Activated CD4-positive, alpha-beta memory T cell treated with anti-CD3 and anti-CD28 coated beads for 36 hours (primary cell): Measurements from ENCODE around the gene TMEM38B. TPM values are rescaled to one million over a fixed set of nuclear protein-coding genes. Genes with fewer than 3 reads are reported as not detected.

ENCODE experiments used
- CTCF ChIA-PET: fragments of 350-600 bp; sonication (Branson Sonifier 250); formaldehyde crosslinking; loops from one replicate; lab custom pipeline; 2021; ENCODE audit warnings: antibody characterized with exemption, inconsistent platforms; lab: Charles Lee
- POLR2A ChIA-PET: fragments of 350-600 bp; sonication (Branson Sonifier 250); formaldehyde crosslinking; loops from one replicate; lab custom pipeline; 2021; ENCODE audit warnings: antibody characterized with exemption; lab: Charles Lee
- DNase-seq: peaks from one replicate; pipeline ENCODE4 v3.0.0-alpha.2; 2020
- H3K27ac Mint-ChIP-seq: one replicate; pipeline ENCODE4 v1.8.0; 2021; ENCODE audit warnings: mixed read lengths
- H3K27me3 Mint-ChIP-seq: one replicate; pipeline ENCODE4 v1.8.0; 2021; ENCODE audit warnings: mixed read lengths
- H3K36me3 Mint-ChIP-seq: one replicate; pipeline ENCODE4 v1.8.0; 2021; ENCODE audit warnings: mixed read lengths
- H3K4me1 Mint-ChIP-seq: one replicate; pipeline ENCODE4 v1.8.0; 2021; ENCODE audit warnings: low read depth, mixed read lengths
- H3K4me3 Mint-ChIP-seq: one replicate; pipeline ENCODE4 v1.8.0; 2021; ENCODE audit warnings: mild to moderate bottlenecking, mixed read lengths
- H3K9me3 Mint-ChIP-seq: one replicate; pipeline ENCODE4 v1.8.0; 2021; ENCODE audit warnings: mixed read lengths
- intact Hi-C: fragments of 100-400 bp; cut with micrococcal nuclease; formaldehyde crosslinking; loops from one replicate; pipeline ENCODE4 v1.15.1; 2023
- total RNA-seq, 2 experiments: library from RNA; stranded (reverse); gene quantifications; one replicate each; pipeline ENCODE4 v1.2.3, GENCODE V29; 2021

The TMEM38B gene
- total RNA-seq: 10 to 100 TPM; 12.1 to 13.8 TPM

- Mint-ChIP-seq H3K27ac (peak within 1 kb of the TSS; percentile 26), H3K4me3 (peak within 1 kb of the TSS; percentile 80), H3K4me1 (peaks cover 25% of the 10 kb centered on the region), H3K27me3 (peaks cover 20% of the 10 kb centered on the region), H3K9me3 (no peaks in the 10 kb centered on the region), H3K36me3 (no peaks in the 10 kb centered on the region)
- peak; percentile 82 for DNase-seq
- CTCF ChIA-PET: interaction anchor here (1.0 to 1.3 kb wide), 3 partner anchors 24 to 148 kb away, joined by 3 to 4 read pairs (median 4); no protein-coding TSS in a partner anchor
- intact Hi-C loops: loop anchor here (1.0 to 10.0 kb wide), 7 partner anchors 24 to 1600 kb away; partner anchors contain the start of genes FKTN, NIPSNAP3A, SLC44A1 and SMC2
- POLR2A ChIA-PET: interaction anchor here (0.8 to 1.4 kb wide), 3 partner anchors 37 to 753 kb away, joined by 3 to 5 read pairs (median 3); no protein-coding TSS in a partner anchor
Measured at GRCh38 chr9:105694190-105694847, at the start of gene TMEM38B. TSS of gene TMEM38B (plus strand) at chr9:105694541. CDS start at chr9:105694661, 120 bp downstream.

DNA sequence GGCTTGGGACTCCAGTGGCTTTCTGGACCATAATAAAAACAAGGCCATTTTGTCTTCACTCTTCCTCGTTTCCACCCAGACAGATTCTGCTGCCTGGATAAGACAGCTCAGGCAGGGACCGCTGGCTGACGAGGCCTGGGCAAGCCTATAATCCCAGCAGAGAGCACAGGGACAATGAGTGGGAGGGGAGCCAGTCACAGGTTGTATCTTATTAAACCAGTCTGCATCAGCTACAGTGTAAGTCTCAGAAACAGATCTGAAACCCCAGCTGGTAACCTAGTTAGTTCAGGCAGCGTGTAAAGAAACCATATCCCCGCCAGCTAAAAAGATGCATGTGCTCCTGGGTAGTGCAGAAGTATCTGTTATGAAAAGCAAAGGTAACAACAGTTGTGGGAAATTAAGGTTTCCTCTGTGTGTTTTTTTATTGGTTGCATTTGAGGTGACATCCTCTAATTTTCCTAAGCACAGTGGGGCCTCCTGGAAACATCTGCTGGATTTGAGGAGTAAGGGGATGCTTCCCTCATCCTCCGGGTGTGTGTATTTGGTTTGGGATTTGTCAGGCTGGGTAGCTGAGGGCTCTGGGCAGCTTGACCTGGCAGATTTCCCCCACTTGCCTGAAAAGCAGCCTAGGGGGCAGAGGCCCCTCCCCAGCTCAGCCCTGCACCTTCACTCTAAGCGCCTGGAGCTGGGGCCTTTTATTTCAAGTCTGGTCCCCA lies 47.3 kb upstream of the TMEM38B start:
- Mint-ChIP-seq H3K27ac (no peak overlapping the region), H3K4me1 (no peaks in the 10 kb centered on the region), H3K4me3 (no peak overlapping the region), H3K9me3 (no peaks in the 10 kb centered on the region), H3K36me3 (no peaks in the 10 kb centered on the region), H3K27me3 (no peaks in the 10 kb centered on the region)
- intact Hi-C loops: no loop called here
- POLR2A ChIA-PET: no interaction called here
- DNase-seq: no peak
- CTCF ChIA-PET: no interaction called here

- no peaks in the 10 kb centered on the region for H3K36me3 Mint-ChIP-seq
- intact Hi-C loops: no loop called here
- H3K4me3 Mint-ChIP-seq: no peak overlapping the region
- H3K4me1 Mint-ChIP-seq: no peaks in the 10 kb centered on the region
- POLR2A ChIA-PET: no interaction called here
- CTCF ChIA-PET: no interaction called here
- no peak for DNase-seq
- H3K9me3 Mint-ChIP-seq: no peaks in the 10 kb centered on the region
- H3K27me3 Mint-ChIP-seq: no peaks in the 10 kb centered on the region
- no peak overlapping the region for H3K27ac Mint-ChIP-seq
Measured at GRCh38 chr9:105647595-105648349, 46.6 kb upstream of the TMEM38B start.

DNA sequence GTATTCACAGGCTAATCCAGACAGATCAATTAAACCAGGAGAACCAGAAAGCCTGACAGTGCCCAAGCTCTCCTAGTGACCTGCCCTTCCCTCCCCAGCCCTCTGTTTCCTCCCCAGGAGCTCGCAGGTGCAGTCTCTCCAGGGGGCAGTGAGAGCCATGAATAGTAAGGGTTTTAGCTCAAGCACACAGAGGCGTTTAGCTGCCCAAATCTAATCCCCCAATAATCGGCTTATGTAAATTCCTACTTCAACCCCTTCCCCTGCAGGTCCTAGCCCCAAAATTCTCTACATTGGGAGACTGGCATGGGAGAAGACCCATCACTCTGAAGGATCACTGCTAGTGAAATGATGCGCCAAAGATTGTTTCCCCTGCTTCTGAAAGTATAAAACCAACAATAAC lies 42.5 kb upstream of the TMEM38B start:
- POLR2A ChIA-PET: interaction anchor here (0.6 kb wide), 1 partner anchor 287 kb away, joined by 3 read pairs; no protein-coding TSS in a partner anchor
- Mint-ChIP-seq H3K36me3 (no peaks in the 10 kb centered on the region), H3K27ac (no peak overlapping the region), H3K27me3 (peaks cover 15% of the 10 kb centered on the region), H3K4me3 (no peak overlapping the region), H3K4me1 (peaks cover 6% of the 10 kb centered on the region), H3K9me3 (no peaks in the 10 kb centered on the region)
- no peak for DNase-seq
- intact Hi-C loops: no loop called here
- CTCF ChIA-PET: no interaction called here

- peak; percentile 28 for DNase-seq
- CTCF ChIA-PET: interaction anchor here (0.7 kb wide), 1 partner anchor 62 kb away, joined by 3 read pairs; no protein-coding TSS in a partner anchor
- peaks cover 25% of the 10 kb centered on the region for H3K27me3 Mint-ChIP-seq
- peaks cover 10% of the 10 kb centered on the region for H3K4me1 Mint-ChIP-seq
- no peaks in the 10 kb centered on the region for H3K36me3 Mint-ChIP-seq
- H3K4me3 Mint-ChIP-seq: peak overlapping the region; percentile 59
- no peaks in the 10 kb centered on the region for H3K9me3 Mint-ChIP-seq
- POLR2A ChIA-PET: interaction anchor here (1.2 kb wide), 1 partner anchor 38 kb away, joined by 5 read pairs; the partner anchor contains the start of gene TMEM38B
- H3K27ac Mint-ChIP-seq: no peak overlapping the region
- intact Hi-C loops: loop anchor here (5.0 kb wide), 2 partner anchors 41 to 61 kb away; no protein-coding TSS in a partner anchor
Measured at GRCh38 chr9:105656131-105656921, 38.0 kb upstream of the TMEM38B start.

DNA sequence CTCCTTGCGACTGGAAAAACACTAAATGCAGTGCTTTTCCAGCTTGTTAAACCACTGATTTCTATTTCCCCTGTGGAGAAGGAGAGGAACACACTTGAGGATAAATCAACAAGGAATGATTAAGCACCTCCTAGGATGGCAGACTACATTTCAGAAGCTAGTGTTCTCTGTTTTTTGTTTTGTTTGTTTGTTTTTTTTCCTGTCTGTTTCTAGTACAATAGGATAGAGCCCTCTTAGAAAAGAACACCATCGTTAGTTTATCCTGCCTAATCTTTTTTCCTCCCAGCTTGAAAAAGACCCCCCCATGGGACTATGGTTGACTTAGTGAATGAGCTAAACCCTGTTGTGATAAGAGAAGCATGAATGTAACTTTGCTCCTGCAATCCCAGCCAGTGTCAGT lies 36.0 kb upstream of the TMEM38B start:
- intact Hi-C loops: loop anchor here (5.0 kb wide), 2 partner anchors 39 to 59 kb away; no protein-coding TSS in a partner anchor
- H3K36me3 Mint-ChIP-seq: no peaks in the 10 kb centered on the region
- H3K4me3 Mint-ChIP-seq: no peak overlapping the region
- no peak for DNase-seq
- no peak overlapping the region for H3K27ac Mint-ChIP-seq
- POLR2A ChIA-PET: no interaction called here
- no peaks in the 10 kb centered on the region for H3K9me3 Mint-ChIP-seq
- peaks cover 10% of the 10 kb centered on the region for H3K4me1 Mint-ChIP-seq
- CTCF ChIA-PET: no interaction called here
- H3K27me3 Mint-ChIP-seq: peaks cover 24% of the 10 kb centered on the region

DNA sequence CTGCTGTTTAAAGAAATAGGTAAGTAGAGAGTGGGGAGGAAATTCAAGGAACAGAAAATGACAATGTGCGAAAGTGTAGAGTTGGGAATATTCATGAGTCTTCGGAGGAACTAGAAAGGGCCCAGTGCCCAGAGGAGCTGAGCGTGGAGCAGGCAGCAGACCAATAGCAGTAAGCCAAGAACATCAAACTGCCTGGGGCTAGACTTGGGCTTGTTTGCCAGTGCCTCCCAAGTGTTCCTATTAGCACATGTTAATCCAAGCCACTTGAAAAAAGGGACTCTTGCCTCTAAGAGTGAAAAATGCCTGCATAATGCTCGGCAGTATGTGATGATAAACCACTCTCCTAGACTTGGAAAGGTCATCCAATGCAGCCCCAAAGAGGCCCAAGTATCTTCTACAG lies 33.3 kb upstream of the TMEM38B start:
- POLR2A ChIA-PET: no interaction called here
- no peak for DNase-seq
- CTCF ChIA-PET: no interaction called here
- Mint-ChIP-seq H3K36me3 (no peaks in the 10 kb centered on the region), H3K9me3 (no peaks in the 10 kb centered on the region), H3K4me3 (no peak overlapping the region), H3K4me1 (peaks cover 8% of the 10 kb centered on the region), H3K27me3 (peaks cover 15% of the 10 kb centered on the region), H3K27ac (no peak overlapping the region)
- intact Hi-C loops: no loop called here

GRCh38 chr9:105662184-105663104 lies 31.9 kb upstream of the TMEM38B start, which contains the start of gene TAL2:
TSS of gene TAL2 (plus strand) at chr9:105662457. CDS start at chr9:105662497, 40 bp downstream.
- intact Hi-C loops: no loop called here
- ChIA-PET CTCF (no interaction called here), POLR2A (no interaction called here)
- H3K36me3 Mint-ChIP-seq: no peaks in the 10 kb centered on the region
- H3K4me1 Mint-ChIP-seq: no peaks in the 10 kb centered on the region
- no peaks in the 10 kb centered on the region for H3K9me3 Mint-ChIP-seq
- H3K4me3 Mint-ChIP-seq: no peak within 1 kb of the TSS
- DNase-seq: no peak
- no peak within 1 kb of the TSS for H3K27ac Mint-ChIP-seq
- peaks cover 7% of the 10 kb centered on the region for H3K27me3 Mint-ChIP-seq

GRCh38 chr9:105663914-105664313 lies 30.4 kb upstream of the TMEM38B start:
- no peaks in the 10 kb centered on the region for H3K4me1 Mint-ChIP-seq
- no peaks in the 10 kb centered on the region for H3K36me3 Mint-ChIP-seq
- no peak for DNase-seq
- ChIA-PET POLR2A (no interaction called here), CTCF (no interaction called here)
- no peaks in the 10 kb centered on the region for H3K9me3 Mint-ChIP-seq
- H3K4me3 Mint-ChIP-seq: no peak overlapping the region
- intact Hi-C loops: no loop called here
- H3K27me3 Mint-ChIP-seq: peaks cover 3% of the 10 kb centered on the region
- H3K27ac Mint-ChIP-seq: no peak overlapping the region

- ChIA-PET POLR2A (no interaction called here), CTCF (interaction anchor here (0.8 to 1.2 kb wide), 2 partner anchors 8 to 30 kb away, joined by 3 to 4 read pairs; no protein-coding TSS in a partner anchor)
- Mint-ChIP-seq H3K4me1 (no peaks in the 10 kb centered on the region), H3K36me3 (no peaks in the 10 kb centered on the region), H3K4me3 (no peak overlapping the region), H3K9me3 (no peaks in the 10 kb centered on the region), H3K27me3 (peaks cover 5% of the 10 kb centered on the region), H3K27ac (no peak overlapping the region)
- DNase-seq: no peak
- intact Hi-C loops: no loop called here
Measured at GRCh38 chr9:105667867-105668266, 26.5 kb upstream of the TMEM38B start.
